Measurements from ENCODE around the gene HFM1.
"Not testable (repeated sequence)": the region's sequence is repeated elsewhere in the genome, so short reads cannot be mapped to it uniquely, and the experiment has no call there.

HFM1 gene

DNA sequence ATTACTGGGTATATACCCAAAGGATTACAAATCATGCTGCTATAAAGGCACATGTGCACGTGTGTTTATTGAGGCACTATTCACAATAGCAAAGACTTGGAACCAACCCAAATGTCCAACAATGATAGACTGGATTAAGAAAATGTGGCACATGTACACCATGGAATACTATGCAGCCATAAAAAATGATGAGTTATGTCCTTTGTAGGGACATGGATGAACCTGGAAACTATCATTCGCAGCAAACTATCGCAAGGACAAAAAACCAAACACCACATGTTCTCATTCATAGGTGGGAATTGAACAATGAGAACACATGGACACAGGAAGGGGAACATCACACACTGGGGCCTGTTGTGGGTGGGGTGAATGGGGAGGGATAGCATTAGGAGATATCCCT, 32.4 kb downstream of the HFM1 start:
- DNase-seq: not testable (repeated sequence)

DNA sequence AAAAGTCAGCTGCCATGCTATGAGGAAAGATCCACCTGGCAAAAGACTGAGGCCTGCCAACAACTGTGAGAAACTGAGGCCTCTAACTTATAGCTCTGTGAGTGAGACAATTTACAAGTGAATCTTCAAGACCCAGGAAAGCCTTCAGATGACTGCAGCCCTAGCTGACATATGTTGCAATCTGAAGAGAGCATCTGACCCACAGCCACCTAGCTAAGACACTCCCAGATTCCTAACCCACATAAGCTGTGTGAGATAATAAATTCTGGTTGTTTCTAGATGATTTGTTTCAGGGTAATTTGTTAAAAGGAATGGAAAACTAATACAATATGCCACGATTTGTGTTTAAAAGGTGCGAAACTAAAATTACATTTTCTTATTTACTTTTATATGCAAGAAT, 55.1 kb downstream of the HFM1 start:
- DNase-seq: no peak

DNA sequence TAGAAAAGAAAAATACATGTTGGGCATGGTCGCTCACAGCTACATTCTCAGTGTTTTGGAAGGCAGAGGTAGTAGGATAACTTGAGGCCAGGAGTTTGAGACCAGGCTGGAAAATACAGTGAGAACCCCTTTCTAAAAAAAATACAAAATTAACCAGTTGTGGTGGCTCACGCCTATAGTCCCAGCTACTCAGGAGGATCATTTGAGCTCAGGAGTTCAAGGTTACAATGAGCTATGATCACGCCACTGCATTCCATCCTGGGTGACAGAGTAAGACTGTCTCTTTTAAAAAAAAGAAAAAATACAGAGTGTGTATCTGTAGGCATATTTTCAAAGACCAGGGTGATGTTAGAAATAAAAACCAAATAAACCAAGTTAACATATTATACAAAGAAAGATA, 57.8 kb downstream of the HFM1 start:
- no peak for DNase-seq

DNA sequence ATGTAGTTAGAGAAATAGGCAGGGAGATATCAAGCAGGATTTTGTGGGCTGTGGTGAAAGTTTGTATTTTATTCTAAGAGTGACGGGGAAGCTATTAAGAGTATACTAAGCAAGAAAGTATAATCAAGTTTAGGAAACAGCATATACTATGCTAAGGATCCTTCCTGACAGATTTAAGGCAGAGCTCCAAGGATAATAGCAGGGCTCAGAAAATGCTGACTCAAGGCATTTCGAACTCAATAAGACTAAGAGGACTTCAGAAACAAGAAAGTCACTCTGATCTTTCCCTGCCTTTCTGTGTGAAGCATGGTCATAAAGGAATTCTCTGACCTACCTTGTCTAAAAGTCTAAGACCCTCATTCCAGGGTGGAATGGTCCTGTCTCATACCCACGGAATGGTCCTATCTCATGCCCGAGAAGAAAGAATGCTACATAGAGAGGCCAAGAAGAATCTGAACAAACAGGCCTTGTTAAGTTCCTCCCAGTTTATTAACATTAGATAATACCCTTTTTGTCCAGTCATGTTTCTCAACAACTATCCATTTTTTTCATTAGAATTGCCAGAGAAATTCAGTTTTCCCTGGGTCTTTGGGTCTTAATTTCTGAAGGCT, 59.1 kb downstream of the HFM1 start:
- DNase-seq: no peak

DNA sequence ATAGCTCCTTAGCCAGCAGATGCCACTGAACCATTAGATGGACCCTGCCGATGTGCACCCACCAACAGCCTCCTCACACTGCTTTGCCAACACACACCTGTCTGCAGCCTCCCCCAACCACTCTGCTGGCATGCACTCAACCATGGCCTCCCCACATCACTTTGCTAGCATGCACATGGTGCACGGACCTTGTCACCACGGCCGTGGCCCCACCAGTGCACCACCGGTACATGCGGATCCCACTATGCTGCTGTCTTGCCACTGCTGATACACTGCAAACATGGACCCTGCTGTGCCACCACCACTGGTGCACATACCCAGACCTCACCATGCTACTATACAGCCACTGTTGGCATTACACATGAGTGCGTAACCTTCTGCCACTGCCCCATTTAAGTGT, 66.1 kb downstream of the HFM1 start:
- no peak for DNase-seq

DNA sequence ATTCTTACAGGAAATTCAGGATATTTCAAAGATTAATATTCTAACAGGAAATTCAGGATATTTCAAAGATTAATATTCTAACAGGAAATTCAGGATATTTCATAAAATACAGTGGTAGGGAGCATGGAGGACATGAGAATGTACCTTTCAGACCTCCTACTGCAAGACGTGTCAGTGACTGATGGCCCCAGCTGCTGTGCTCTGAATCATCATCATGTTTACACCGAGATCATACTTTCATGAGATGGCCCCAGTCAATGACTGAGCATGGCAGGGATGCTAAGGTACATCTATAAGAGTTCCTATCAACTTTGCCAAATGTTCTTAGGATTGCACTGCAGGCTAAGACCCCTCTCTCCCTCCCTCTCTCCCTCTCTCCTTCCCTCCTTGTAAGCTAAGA, 69.0 kb downstream of the HFM1 start:
- DNase-seq: no peak

DNA sequence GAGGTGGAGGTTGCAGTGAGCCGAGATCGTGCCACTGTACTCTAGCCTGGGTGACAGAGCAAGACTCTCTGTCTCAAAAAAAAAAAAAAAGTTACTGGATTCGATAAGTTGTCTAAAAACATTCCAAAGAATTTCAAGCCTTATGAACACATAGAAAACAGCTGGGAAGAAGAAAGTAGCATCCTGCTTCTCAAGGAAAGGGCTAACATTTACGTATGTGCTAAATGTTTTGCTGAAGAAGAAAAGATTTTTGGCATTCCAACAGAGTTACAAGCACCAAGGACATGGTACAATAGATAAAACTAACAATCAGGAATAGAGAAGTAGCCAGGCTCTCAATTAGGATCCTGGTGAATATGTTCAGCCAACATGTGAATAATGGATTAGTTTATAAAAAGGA, 69.8 kb downstream of the HFM1 start:
- DNase-seq: no peak

DNA sequence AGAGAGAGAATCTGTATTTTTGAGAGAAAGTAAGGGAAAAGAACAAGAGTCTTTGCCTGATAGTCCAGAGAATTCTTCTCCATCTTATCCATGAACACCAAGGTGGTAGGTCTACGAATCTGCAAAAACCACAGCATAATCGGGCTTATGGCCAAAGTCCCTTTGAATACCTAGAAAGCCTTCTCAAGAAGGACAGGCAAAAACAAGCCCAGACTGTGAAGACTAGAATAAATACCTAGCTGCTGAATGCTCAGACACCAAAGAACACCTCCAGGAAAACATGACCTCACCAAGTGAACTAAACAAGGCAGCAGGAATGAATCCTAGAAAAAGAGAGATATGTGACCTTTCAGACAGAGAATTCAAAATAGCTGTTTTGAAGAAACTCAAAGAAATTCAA, 79.2 kb downstream of the HFM1 start:
- no peak for DNase-seq

DNA sequence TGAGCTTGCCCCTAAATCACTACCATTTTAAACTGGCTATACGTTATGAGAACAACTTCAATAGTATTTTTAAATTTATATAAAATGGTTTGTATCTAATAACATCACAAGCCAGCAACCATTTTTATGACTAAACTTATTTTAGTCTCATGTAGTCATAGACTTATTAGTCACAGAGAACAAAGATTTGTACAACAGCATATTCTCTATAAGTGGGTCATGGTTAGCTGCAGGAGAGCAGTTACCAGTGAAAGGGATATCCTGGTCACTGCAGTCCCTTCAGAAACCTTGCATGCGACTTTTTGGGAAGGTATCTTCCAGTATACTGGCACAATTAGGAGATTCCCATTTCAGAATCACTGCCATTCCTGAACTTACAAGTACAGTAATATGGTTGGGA, 90.0 kb downstream of the HFM1 start:
- DNase-seq: no peak

DNA sequence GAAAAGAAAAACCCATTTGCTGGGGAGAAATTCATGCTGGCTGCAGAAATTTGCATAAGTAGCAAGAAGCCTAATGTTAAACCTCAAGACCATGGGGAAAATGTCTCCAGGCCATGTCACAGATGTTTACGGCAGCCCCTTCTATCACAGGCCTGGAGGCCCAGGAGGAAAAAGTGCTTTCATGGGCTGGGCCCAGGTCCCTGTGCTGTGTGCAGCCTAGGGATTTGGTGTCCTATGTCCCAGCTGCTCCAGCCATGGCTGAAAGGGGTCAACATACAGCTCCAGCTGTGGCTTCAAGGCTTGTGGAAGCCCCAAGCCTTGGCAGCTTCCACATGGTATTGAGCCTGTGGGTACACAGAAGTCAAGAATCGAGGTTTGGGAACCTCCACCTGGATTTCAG, 93.0 kb downstream of the HFM1 start:
- no peak for DNase-seq

DNA sequence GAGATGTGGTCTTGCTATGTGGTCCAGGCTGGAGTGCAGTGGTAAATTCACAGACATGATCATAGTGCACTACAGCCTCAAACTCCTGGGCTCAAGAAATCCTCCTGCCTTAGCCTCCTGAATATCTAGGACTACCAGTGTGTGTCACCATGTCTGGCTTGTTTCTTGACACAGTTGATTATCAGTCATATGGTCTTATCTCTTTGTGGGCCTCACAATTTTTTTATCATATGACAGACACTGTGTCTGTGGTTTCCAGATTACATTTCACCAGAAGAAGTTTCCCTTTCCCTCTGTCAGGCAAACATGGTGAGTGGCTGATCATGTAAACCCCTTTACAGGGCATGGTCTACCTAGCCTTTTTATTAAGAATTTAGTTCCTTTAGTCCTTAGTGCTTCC, 96.1 kb downstream of the HFM1 start:
- DNase-seq: no peak

DNA sequence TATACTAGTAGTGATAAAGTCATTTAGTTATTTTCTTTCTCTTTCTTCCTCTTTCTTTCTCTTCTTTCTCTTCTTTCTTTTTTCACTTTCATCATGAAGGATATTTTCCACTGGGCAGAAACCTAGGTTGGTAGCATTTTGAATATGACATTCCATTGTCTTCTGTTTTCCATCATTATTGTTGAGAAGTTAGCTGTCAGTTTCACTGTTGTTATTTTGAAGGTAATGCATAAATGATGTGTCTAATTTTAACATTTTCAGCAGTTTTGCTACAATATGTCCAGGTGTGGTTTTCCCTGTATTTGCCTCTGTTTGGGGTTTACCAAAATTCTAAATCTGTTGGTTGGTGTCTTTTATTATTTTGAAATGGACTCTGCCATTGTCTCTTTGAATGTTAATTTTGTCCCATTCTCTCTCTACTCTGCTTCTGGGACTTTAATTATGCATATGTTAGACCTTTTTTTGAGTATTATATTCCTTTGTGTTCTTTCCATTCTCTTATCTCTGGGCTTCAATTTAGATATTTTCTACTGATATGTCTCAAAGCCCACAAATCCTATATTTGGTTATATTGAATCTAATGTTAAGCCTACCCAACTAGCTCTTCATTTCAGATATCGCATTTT, 96.7 kb downstream of the HFM1 start:
- DNase-seq: no peak

DNA sequence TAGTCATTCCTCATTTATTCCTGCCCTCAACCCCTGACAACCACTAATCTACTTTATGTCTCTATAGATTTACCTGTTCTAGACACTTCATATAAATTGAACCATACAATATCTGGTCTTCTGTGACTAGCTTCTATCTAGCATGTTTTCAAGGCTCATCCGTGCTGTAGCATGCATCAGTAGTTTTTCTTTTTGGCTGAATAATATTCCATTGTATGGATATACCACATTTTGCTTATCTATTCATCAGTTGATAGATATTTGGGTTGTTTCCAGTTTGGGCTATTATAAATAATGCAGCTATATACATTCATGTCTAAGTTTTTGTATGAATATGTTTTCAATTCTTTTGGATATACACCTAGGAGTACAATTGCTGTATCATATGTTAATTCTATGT, 101.5 kb downstream of the HFM1 start:
- DNase-seq: no peak

DNA sequence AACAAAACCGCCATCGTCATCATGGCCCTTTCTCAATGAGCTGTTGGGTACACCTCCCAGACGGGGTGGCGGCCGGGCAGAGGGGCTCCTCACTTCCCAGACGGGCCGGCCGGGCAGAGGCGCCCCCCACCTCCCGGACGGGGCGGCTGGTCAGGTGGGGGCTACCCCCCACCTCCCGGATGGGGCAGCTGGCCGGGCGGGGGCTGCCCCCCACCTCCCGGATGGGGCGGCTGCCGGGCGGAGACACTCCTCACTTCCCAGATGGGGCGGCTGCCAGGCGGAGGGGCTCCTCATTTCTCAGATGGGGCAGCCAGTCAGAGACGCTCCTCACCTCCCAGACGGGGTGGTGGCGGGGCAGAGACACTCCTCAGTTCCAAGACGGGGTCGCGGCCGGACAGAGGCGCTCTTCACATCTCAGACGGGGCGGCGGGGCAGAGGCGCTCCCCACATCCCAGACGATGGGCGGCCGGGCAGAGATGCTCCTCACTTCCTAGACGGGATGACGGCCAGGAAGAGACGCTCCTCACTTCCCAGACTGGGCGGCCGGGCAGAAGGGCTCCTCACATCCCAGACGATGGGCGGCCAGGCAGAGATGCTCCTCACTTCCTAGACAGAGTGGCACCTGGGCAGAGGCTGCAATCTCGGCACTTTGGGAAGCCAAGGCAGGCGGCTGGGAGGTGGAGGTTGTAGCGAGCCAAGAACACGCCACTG, 115.6 kb downstream of the HFM1 start:
- DNase-seq: not testable (repeated sequence)

DNA sequence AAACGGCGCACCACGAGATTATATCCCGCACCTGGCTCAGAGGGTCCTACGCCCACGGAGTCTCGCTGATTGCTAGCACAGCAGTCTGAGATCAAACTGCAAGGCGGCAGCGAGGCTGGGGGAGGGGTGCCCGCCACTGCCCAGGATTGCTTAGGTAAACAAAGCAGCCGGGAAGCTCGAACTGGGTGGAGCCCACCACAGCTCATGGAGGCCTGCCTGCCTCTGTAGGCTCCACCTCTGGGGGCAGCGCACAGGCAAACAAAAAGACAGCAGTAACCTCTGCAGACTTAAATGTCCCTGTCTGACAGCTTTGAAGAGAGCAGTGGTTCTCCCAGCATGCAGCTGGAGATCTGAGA, 117.7 kb downstream of the HFM1 start:
- DNase-seq: not testable (repeated sequence)

DNA sequence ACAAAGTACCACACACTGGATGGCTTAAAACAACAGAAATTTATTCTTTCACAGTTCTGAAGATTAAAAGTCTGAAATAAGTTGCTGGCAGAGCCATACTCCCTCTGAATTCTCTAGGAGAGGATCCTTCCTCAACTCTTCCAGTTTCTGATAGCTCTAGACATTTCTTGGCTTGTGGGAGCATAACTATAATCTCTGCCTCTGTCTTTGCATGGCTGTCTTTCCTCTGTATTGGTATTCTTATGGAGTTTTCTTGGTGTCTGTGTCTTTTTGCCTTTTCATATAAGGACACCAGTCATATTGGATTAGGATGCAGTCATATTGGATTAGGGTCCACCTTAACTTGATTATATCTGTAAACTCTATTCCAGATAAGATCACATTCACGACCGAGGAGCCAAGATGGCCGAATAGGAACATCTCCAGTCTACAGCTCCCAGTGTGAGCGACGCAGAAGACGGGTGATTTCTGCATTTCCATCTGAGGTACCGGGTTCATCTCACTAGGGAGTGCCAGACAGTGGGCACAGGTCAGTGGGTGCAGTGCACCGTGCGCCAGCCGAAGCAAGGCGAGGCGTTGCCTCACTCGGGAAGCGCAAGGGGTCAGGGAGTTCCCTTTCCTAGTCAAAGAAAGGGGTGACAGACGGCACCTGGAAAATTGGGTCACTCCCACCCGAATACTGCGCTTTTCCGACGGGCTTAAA, 118.2 kb downstream of the HFM1 start:
- not testable (repeated sequence) for DNase-seq

DNA sequence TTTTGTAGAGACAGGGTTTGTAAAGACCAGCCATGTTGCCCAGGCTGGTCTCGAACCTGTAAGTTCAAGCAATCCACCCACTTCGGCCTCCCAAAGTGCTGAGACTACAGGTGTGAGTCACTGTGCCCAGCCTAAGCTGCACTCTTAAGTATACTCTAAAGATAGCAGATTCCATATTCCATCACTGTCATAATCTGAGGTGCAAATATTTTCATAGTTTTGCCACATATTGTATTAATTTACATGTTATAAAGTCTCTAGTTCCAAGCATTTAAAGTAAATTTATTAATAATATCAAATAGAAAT, 121.3 kb downstream of the HFM1 start:
- DNase-seq: no peak

DNA sequence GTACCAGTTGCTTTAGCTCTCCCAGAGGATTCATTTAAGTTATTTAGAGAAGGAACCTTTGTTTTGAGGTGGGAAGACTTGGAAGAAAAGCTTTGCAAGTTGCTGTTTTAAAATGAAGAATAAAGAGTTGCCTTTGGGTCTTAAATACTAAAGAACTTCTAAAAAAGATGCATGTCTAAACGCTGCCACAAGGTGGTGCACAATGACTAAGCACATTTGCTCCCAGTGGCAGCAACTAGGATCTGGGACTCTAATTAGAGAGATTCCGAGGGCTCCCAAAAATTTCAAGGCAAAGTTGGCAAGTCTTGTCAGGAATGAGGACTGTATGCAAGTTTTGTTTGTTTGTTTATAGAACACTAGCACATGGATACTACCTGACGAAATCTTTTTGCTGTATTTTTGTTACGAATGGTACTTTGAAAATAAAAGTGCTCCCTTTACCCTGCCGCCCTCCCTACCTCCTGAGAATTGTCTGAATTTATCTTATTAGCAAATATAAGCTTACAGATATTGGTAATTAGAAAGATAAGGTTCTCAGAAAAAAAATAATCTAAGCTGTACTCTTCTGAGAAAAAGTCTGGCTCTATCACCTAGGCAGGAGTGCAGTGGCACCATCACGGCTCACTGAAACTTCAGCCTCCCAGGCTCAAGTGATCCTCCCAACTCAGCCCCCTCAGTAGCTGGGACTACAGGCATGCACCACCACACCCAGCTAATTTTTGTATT, 121.8 kb downstream of the HFM1 start:
- DNase-seq: peak; percentile 7

DNA sequence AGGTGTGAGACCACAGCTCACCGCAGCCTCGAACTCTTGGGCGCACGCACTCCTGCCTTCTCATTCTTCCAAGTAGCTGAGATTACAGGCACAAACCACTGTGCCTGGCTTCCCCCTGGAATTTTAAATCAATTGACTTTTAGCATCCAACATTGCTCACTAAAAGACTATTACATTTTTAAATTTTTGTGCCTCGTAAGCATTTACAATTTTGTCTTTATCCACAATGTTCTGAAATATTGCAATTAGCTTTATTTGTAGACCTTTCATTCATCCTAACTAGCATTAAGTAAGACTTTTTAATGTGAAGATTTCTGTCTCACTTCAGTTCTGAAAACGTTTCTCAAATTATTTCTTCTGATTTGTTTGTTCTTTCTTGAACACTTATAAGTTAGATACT, 122.9 kb downstream of the HFM1 start:
- no peak for DNase-seq

DNA sequence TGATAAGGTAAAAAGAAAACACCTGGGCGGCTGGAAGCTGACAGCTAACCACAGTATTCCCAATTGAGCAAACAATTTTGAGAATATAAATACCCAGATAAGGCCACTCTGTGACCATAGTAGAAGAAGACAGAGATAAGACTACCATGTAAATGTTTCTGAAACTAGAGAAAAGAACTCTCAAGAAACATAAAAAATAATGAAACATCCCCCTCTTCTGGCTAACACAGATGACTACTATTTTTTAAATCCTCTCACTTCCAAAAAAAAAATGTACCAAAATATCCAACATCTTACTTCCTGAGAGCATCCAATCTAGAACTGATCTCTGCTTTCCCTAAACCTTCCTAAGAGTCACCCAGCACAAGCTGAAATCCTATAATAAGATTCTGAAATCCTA, 125.9 kb downstream of the HFM1 start:
- DNase-seq: peak; percentile 1

DNA sequence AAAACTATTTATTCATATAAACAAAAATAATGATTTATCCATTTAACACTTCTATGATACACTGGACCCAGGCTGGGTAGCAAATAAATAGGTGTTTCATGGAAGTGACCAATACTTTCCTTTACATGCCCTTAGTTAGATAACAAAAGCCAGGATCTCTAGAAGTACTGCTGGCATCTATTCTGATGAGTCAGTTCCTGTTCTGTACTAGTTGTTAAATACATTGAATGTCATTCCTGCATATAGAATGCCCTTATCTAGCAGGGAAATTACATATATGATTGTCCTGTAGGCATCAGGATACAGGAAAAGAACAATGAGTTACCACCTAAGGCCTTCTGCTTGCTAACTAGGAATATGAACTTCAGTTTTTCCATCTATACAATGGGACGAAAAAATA, 130.8 kb downstream of the HFM1 start:
- no peak for DNase-seq

DNA sequence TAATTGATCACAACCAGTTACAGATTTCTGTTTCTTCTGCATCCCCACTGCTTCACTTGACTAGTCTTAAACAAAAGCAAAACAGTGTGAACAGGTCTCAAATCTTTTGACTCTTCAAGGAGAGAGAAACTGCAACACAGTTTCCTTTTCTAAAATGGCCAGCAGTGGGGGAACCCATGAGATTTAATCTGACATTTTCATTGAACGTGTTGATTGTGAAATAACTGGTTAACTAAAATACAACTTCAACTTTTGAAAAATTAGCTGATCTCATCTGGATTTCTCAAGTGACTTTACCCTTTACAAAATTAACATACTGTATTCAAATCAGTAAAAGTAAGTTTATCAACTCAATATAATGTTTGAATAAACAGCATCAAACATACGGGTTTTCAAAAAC, 143.0 kb downstream of the HFM1 start:
- DNase-seq: no peak

DNA sequence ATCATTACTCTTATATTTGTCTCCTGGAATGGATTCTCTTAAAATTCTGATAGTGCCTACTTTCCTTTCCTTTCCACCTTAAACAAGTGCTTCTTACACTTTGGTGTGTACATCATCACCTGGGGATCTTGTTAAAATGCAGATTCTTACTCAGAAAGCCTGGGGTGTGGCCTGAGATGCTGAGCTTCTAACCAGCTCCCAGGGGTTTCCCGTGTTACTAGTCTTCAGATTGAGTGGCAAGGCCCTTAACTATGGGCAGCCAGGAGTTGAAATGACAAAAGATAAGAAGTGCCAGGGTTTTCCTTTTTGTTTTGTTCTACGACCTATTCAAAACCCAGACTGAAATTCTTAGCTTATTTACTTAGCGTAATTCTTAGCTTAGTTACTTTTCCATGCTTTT, 159.2 kb downstream of the HFM1 start:
- DNase-seq: no peak

DNA sequence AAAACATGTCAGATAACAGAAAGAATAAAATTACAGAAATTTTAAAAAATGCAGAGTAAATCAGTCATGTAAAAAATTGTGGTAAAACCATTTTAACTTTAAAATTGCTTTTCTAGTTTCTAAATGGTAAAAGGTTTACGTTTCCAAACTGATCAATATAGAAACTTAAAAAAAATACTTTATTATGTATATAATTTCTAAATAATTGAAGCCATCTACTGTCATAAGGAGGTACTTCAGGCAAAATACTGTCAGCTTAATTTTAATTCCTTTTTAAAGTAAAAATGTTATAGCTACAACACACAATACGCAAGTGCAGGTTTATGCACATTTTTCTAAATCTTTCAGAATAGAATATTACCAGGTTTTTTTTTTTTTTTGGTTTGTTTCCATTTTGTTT, 159.9 kb downstream of the HFM1 start:
- DNase-seq: no peak
